Stimulated activated CD4-positive, alpha-beta T cell treated with anti-CD3 and anti-CD28 coated beads, Interleukin-4, amount 100 ng/mL, for 4 hours (primary cell): Measurements from ENCODE around the gene ZNF674.

Experiments used
- DNase-seq, 2 experiments: peaks; one replicate each; pipeline ENCODE4 v3.0.0-alpha.2; 2020

ZNF674 gene

GRCh38 chrX:46545111-46546005 lies at the start of gene ZNF674:
TSS of gene ZNF674 (minus strand) at chrX:46545421. CDS start at chrX:46542087, 3,334 bp downstream.
- peak; percentile 87 to 93 for DNase-seq

- no peak for DNase-seq
These were observed 44.9 kb upstream of the ZNF674 start for GRCh38 chrX:46589977-46590723.

GRCh38 chrX:46588263-46588662 lies 43.0 kb upstream of the ZNF674 start:
- DNase-seq = peak in 1 of 2 experiments; percentile 44

GRCh38 chrX:46587753-46588171 lies 42.5 kb upstream of the ZNF674 start:
- no peak for DNase-seq

GRCh38 chrX:46587158-46587557 lies 41.9 kb upstream of the ZNF674 start:
- DNase-seq = no peak

GRCh38 chrX:46584736-46585135 lies 39.5 kb upstream of the ZNF674 start:
- no peak for DNase-seq

- DNase-seq = no peak
These were observed 37.7 kb upstream of the ZNF674 start for GRCh38 chrX:46582966-46583365.

GRCh38 chrX:46582325-46582724 lies 37.1 kb upstream of the ZNF674 start:
- no peak for DNase-seq

- DNase-seq = no peak
These were observed 35.4 kb upstream of the ZNF674 start for GRCh38 chrX:46580613-46581012.

- DNase-seq = no peak
These were observed 34.0 kb upstream of the ZNF674 start for GRCh38 chrX:46579250-46579649.

- no peak for DNase-seq
These were observed 32.2 kb upstream of the ZNF674 start for GRCh38 chrX:46577221-46578005.

GRCh38 chrX:46576458-46576857 lies 31.2 kb upstream of the ZNF674 start:
- no peak for DNase-seq

- DNase-seq = no peak
These were observed 30.8 kb upstream of the ZNF674 start for GRCh38 chrX:46575991-46576392.

GRCh38 chrX:46575586-46575985 lies 30.4 kb upstream of the ZNF674 start:
- no peak for DNase-seq

- peak; percentile 27 to 45 for DNase-seq
These were observed 29.7 kb upstream of the ZNF674 start for GRCh38 chrX:46574774-46575381.

- DNase-seq = peak; percentile 46 to 64
These were observed 28.9 kb upstream of the ZNF674 start for GRCh38 chrX:46573892-46574773.

- DNase-seq = peak; percentile 57 to 59
These were observed 28.2 kb upstream of the ZNF674 start, which contains the start of gene CHST7 for GRCh38 chrX:46573331-46573891. TSS of gene CHST7 (plus strand) at chrX:46573765. CDS start at chrX:46573932, 167 bp downstream.

GRCh38 chrX:46572340-46572936 lies 27.2 kb upstream of the ZNF674 start:
- DNase-seq = peak in 1 of 2 experiments; percentile 7

- DNase-seq = no peak
These were observed 26.5 kb upstream of the ZNF674 start for GRCh38 chrX:46571423-46572339.
